ENCODE results near the gene MOB1B.
"Not testable (repeated sequence)": the region's sequence is repeated elsewhere in the genome, so short reads cannot be mapped to it uniquely, and the experiment has no call there.

Gene MOB1B

GRCh38 chr4:70958681-70959080 is 56.5 kb downstream of the MOB1B start:
- DNase-seq = no peak

- DNase-seq = no peak
These were observed 66.9 kb downstream of the MOB1B start for GRCh38 chr4:70969076-70969475.

GRCh38 chr4:70976252-70976651 is 74.1 kb downstream of the MOB1B start:
- no peak for DNase-seq

- DNase-seq = peak; percentile 42
These were observed 77.4 kb downstream of the MOB1B start for GRCh38 chr4:70979445-70980008.

- DNase-seq = no peak
These were observed 78.0 kb downstream of the MOB1B start for GRCh38 chr4:70980196-70980595.

- DNase-seq = no peak
These were observed 81.9 kb downstream of the MOB1B start for GRCh38 chr4:70984106-70984505.

GRCh38 chr4:70984589-70984988 is 82.4 kb downstream of the MOB1B start:
- no peak for DNase-seq

GRCh38 chr4:70991596-70991995 is 89.4 kb downstream of the MOB1B start:
- DNase-seq = no peak

- DNase-seq = no peak
These were observed 90.3 kb downstream of the MOB1B start for GRCh38 chr4:70992391-70992881.

GRCh38 chr4:70993181-70994068 is 91.3 kb downstream of the MOB1B start, which contains the start of gene DCK:
TSS of gene DCK (plus strand) at chr4:70993649. CDS start at chr4:70993836, 187 bp downstream.
- peak; percentile 92 for DNase-seq

- DNase-seq = no peak
These were observed 91.8 kb downstream of the MOB1B start for GRCh38 chr4:70994069-70994366.

GRCh38 chr4:70994387-70995099 is 92.4 kb downstream of the MOB1B start:
- DNase-seq = no peak

GRCh38 chr4:70996018-70996360 is 93.8 kb downstream of the MOB1B start:
- peak; percentile 45 for DNase-seq

- peak; percentile 51 for DNase-seq
These were observed 94.9 kb downstream of the MOB1B start for GRCh38 chr4:70997036-70997435.

- no peak for DNase-seq
These were observed 95.4 kb downstream of the MOB1B start for GRCh38 chr4:70997546-70997945.

- not testable (repeated sequence) for DNase-seq
These were observed 97.5 kb downstream of the MOB1B start for GRCh38 chr4:70999639-71000038.

- DNase-seq = not testable (repeated sequence)
These were observed 99.2 kb downstream of the MOB1B start for GRCh38 chr4:71001363-71001762.

- DNase-seq = no peak
These were observed 102.2 kb downstream of the MOB1B start for GRCh38 chr4:71004281-71004851.

GRCh38 chr4:71005025-71005424 is 102.9 kb downstream of the MOB1B start:
- not testable (repeated sequence) for DNase-seq

- DNase-seq = peak; percentile 94
These were observed 104.2 kb downstream of the MOB1B start for GRCh38 chr4:71006203-71006907.

- no peak for DNase-seq
These were observed 106.0 kb downstream of the MOB1B start for GRCh38 chr4:71008196-71008595.

GRCh38 chr4:71009086-71009485 is 106.9 kb downstream of the MOB1B start:
- DNase-seq = no peak

Measured in inflammatory macrophage treated with lipopolysaccharide for 4 hours (primary cell).